Left lung (tissue), 10 donors: ENCODE measurements around the gene HOXA5. TPM values are rescaled to one million over a fixed set of nuclear protein-coding genes. Genes with fewer than 3 reads are reported as not detected.

Experiments
- ATAC-seq: fragments of 200-7000 bp; cut with Tn5 transposase; one replicate; pipeline ENCODE4 v1.9.1; 2020; ENCODE audit warnings: moderate library complexity
- DNase-seq, 4 donors: peaks; one replicate each; pipeline ENCODE4 v3.0.0-alpha.2; 2013 to 2020
- H3K27ac ChIP-seq, 2 donors: fragments of 200-600 bp; sonication (generic) in 1 of 2; one replicate each; pipeline versions ENCODE4 v1.5.0 to v1.8.0; 2020 to 2021
- H3K27me3 ChIP-seq, 2 donors: fragments of 200-600 bp; sonication (generic) in 1 of 2; one replicate each; pipeline versions ENCODE4 v1.5.0 to v1.8.0; 2020 to 2021
- H3K36me3 ChIP-seq, 2 donors: fragments of 200-600 bp; sonication (generic) in 1 of 2; one replicate each; pipeline versions ENCODE4 v1.5.0 to v1.8.0; 2020 to 2021
- H3K4me1 ChIP-seq, 2 donors: fragments of 200-600 bp; one replicate each; pipeline ENCODE4 v1.8.0; 2021
- H3K4me3 ChIP-seq, 2 donors: fragments of 200-600 bp; sonication (generic) in 1 of 2; one replicate each; pipeline versions ENCODE4 v1.5.0 to v1.8.0; 2020 to 2021; ENCODE audit warnings: mild to moderate bottlenecking in 1 of 2
- H3K9me3 ChIP-seq, 2 donors: fragments of 200-600 bp; sonication (generic) in 1 of 2; one replicate each; pipeline versions ENCODE4 v1.5.0 to v1.8.0; 2020 to 2021
- intact Hi-C, 2 donors: fragments of 100-400 bp; cut with DNase I; formaldehyde crosslinking; loops; one replicate each; pipeline versions ENCODE4 v1.11.2 to v1.14.2; 2022
- polyA plus RNA-seq, 6 donors: library from polyadenylated mRNA; unstranded; fragments of 120-200 nt; gene quantifications; one replicate each; pipeline ENCODE4 v1.2.1, GENCODE V29; 2013; ENCODE audit not compliant: insufficient read length in 6 of 6
- total RNA-seq, 2 donors: library from RNA; stranded (reverse); fragmentation: NEBNext Ultra II Directional; extraction: Animal tissue kit (Norgen Biotek cat#: 25700); gene quantifications; one replicate each; pipeline ENCODE4 v1.2.1, GENCODE V29; 2021
- TF ChIP-seq, protein P1 (sequence below), 2 donors: fragments of 200-600 bp; sonication (generic) in 1 of 2; IDR thresholded peaks; one replicate each; pipeline versions ENCODE4 v1.5.0 to v1.8.0; 2021; ENCODE audit warnings: antibody characterized with exemption in 2 of 2
- donor health status: DM: no; HTN: yes; CAD: no.
- donor health status: DM: no; HTN: no; CAD: no.

The HOXA5 gene
- total and polyA plus RNA-seq, 8 donors = 16.1 to 94.7 (median 86.1) TPM

DNA sequence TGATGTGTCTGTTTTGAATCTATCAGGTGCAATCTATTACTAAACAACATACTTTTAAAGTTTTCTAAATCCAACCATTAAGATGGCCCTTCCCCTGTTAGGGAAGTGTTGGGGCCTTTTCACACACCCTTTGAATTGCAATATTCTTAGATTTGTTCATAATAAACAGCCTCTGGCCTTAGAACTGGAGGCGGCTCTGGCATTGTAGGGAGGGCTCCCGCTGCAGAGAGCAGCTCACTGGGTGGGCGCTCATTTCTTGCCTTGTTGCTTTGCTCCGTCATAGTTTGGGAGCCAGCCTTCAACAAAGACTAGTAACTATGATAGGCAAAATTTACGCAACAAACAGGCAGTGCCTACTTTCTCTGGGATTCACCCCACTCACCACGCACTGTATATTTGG is 34.9 kb upstream of the HOXA5 start:
- Histone ChIP-seq H3K9me3 (no peaks in the 10 kb centered on the region), H3K27ac (no peak overlapping the region), H3K36me3 (no peaks in the 10 kb centered on the region), H3K4me3 (no peak overlapping the region), H3K27me3 (peaks cover 99 to 100% of the 10 kb centered on the region in 2 donors), H3K4me1 (peaks cover 8 to 28% of the 10 kb centered on the region in 2 donors)
- ATAC-seq (no peak), DNase-seq (no peak)
- TF ChIP-seq, protein P1, sequence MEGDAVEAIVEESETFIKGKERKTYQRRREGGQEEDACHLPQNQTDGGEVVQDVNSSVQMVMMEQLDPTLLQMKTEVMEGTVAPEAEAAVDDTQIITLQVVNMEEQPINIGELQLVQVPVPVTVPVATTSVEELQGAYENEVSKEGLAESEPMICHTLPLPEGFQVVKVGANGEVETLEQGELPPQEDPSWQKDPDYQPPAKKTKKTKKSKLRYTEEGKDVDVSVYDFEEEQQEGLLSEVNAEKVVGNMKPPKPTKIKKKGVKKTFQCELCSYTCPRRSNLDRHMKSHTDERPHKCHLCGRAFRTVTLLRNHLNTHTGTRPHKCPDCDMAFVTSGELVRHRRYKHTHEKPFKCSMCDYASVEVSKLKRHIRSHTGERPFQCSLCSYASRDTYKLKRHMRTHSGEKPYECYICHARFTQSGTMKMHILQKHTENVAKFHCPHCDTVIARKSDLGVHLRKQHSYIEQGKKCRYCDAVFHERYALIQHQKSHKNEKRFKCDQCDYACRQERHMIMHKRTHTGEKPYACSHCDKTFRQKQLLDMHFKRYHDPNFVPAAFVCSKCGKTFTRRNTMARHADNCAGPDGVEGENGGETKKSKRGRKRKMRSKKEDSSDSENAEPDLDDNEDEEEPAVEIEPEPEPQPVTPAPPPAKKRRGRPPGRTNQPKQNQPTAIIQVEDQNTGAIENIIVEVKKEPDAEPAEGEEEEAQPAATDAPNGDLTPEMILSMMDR (IDR thresholded peaks at IDR 0.05) = no peak
- intact Hi-C loops = no loop called here

DNA sequence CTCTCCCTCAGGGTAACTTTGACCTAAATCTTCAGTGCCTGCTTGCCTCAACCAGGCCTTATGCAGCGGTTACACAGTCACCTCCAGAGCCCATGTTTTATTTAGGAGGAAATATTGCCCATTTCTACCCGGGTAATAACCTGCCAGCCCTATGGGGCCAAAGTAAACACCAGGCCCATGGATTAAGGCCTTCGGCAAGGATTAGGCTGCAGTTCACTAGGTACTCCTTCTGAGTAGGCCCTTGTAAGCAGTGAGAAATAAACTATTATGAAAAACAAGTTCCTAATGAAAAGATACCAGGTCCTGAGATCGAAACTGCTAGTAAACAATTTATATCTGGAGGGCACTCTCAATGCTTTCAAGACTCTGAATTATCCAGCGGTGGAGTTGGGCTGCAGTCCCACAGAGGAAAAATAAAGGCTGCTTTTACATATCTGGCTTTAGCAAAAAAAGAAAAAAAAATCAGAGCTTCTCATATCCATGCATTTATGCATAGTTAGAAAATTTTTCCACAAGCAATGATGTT is 34.4 kb upstream of the HOXA5 start:
- peaks cover 8 to 29% of the 10 kb centered on the region in 2 donors for H3K4me1 ChIP-seq
- intact Hi-C loops = no loop called here

GRCh38 chr7:27176962-27177794 is 33.7 kb upstream of the HOXA5 start:
- ATAC-seq = no peak
- intact Hi-C loops = no loop called here
- peaks cover 99 to 100% of the 10 kb centered on the region in 2 donors for H3K27me3 ChIP-seq
- TF ChIP-seq, protein P1 (IDR thresholded peaks at IDR 0.05) = no peak
- no peak overlapping the region for H3K4me3 ChIP-seq
- peak in 1 of 4 donors; percentile 19 for DNase-seq
- H3K9me3 ChIP-seq = no peaks in the 10 kb centered on the region
- peaks cover 8 to 36% of the 10 kb centered on the region in 2 donors for H3K4me1 ChIP-seq
- H3K27ac ChIP-seq = no peak overlapping the region
- H3K36me3 ChIP-seq = no peaks in the 10 kb centered on the region

More for the DNA sequence above, 34.4 kb upstream of the HOXA5 start:
- ATAC-seq (no peak), DNase-seq (no peak)
- TF ChIP-seq, protein P1 (IDR thresholded peaks at IDR 0.05) = no peak
- Histone ChIP-seq H3K27ac (no peak overlapping the region), H3K9me3 (no peaks in the 10 kb centered on the region), H3K36me3 (no peaks in the 10 kb centered on the region), H3K4me3 (no peak overlapping the region), H3K27me3 (peaks cover 99 to 100% of the 10 kb centered on the region in 2 donors)

DNA sequence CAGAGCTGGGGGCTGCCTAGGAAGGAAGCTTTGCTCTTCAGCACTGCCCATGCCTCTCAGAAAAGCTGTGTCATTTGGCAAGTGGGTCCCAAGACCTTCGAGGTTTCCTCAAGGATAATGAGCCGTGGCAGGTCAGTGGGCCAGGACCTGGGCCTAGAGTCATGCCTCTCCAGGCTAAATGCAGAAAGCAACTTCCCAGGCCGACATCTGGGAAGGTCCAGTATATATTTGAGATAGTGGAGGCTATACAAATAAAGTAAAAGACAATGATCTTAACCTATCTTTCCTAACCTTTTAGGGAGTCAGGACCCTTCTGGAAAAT is 33.0 kb upstream of the HOXA5 start:
- Histone ChIP-seq H3K9me3 (no peaks in the 10 kb centered on the region), H3K27me3 (peaks cover 100% of the 10 kb centered on the region in 2 donors), H3K4me3 (no peak overlapping the region), H3K4me1 (peaks cover 8 to 43% of the 10 kb centered on the region in 2 donors), H3K27ac (no peak overlapping the region), H3K36me3 (no peaks in the 10 kb centered on the region)
- intact Hi-C loops = no loop called here
- DNase-seq (peak in 1 of 4 donors; percentile 10), ATAC-seq (no peak)
- TF ChIP-seq, protein P1 (IDR thresholded peaks at IDR 0.05) = no peak
